T-helper 17 cell (primary cell): ENCODE data around the gene SENP3. TPM values are rescaled to one million over a fixed set of nuclear protein-coding genes. Genes with fewer than 3 reads are reported as not detected.

Experiments used
- ATAC-seq: fragments of 150-1000 bp; cut with Tn5 transposase; 2 replicates; pipeline ENCODE4 v1.10.0; 2021; ENCODE audit warnings: mild to moderate bottlenecking, moderate library complexity
- DNase-seq, 3 donors: peaks; one replicate each; pipeline versions ENCODE4 v3.0.0 to v3.0.0-alpha.2; 2020 to 2021
- H3K9me3 ChIP-seq: one replicate; pipeline ENCODE4 v1.7.0; 2013; ENCODE audit warnings: low read length, mild to moderate bottlenecking; ENCODE audit not compliant: control insufficient read depth, poor library complexity, severe bottlenecking
- H3K27ac Mint-ChIP-seq: one replicate; pipeline ENCODE4 v1.8.0; 2022; ENCODE audit warnings: mild to moderate bottlenecking, moderate library complexity, mixed read lengths
- H3K27me3 Mint-ChIP-seq: one replicate; pipeline ENCODE4 v1.8.0; 2022; ENCODE audit warnings: mixed read lengths
- H3K36me3 Mint-ChIP-seq: one replicate; pipeline ENCODE4 v1.8.0; 2022; ENCODE audit warnings: low read depth, mixed read lengths
- H3K4me1 Mint-ChIP-seq: one replicate; pipeline ENCODE4 v1.8.0; 2022; ENCODE audit warnings: mild to moderate bottlenecking, mixed read lengths
- H3K4me3 Mint-ChIP-seq: one replicate; pipeline ENCODE4 v1.8.0; 2022; ENCODE audit warnings: mild to moderate bottlenecking, moderate library complexity, mixed read lengths
- total RNA-seq, 4 donors: library from RNA in 2 of 4; stranded (reverse) in 2 of 4; gene quantifications; one replicate each; pipeline ENCODE4 v1.2.3 and lab custom pipeline; 2022 to 2026

SENP3 gene
- total RNA-seq (10 to 100 TPM; 33.4 to 37.0 TPM), total RNA-seq (lab: John Stamatoyannopoulos, UW) (9.8 to 16.0 reads per million in 2 donors)

- peaks cover 32% of the 10 kb centered on the region for H3K4me1 Mint-ChIP-seq
- no peaks in the 10 kb centered on the region for H3K36me3 Mint-ChIP-seq
- peak within 1 kb of the TSS; percentile 97 for H3K4me3 Mint-ChIP-seq
- H3K27me3 Mint-ChIP-seq: no peaks in the 10 kb centered on the region
- H3K9me3 ChIP-seq: no peaks in the 10 kb centered on the region
- peak within 1 kb of the TSS; percentile 95 for H3K27ac Mint-ChIP-seq
- DNase-seq: peak; percentile 86 to 95 (median 93)
- ATAC-seq: peak; percentile 88
Measured at GRCh38 chr17:7561589-7562207, at the start of gene SENP3. TSS of gene SENP3 (plus strand) at chr17:7561919. CDS start at chr17:7563077, 1,158 bp downstream.

- Mint-ChIP-seq H3K4me3 (peak overlapping the region; percentile 47), H3K4me1 (peaks cover 10% of the 10 kb centered on the region), H3K27me3 (no peaks in the 10 kb centered on the region), H3K36me3 (peaks cover 16% of the 10 kb centered on the region), H3K27ac (peak overlapping the region; percentile 80)
- no peaks in the 10 kb centered on the region for H3K9me3 ChIP-seq
- DNase-seq: no peak
- ATAC-seq: peak; percentile 4
Measured at GRCh38 chr17:7512105-7512504, 49.6 kb upstream of the SENP3 start.

- H3K9me3 ChIP-seq: no peaks in the 10 kb centered on the region
- Mint-ChIP-seq H3K27me3 (no peaks in the 10 kb centered on the region), H3K4me1 (peaks cover 10% of the 10 kb centered on the region), H3K27ac (peak overlapping the region; percentile 80), H3K4me3 (peak overlapping the region; percentile 78), H3K36me3 (peaks cover 16% of the 10 kb centered on the region)
- ATAC-seq (no peak), DNase-seq (no peak)
Measured at GRCh38 chr17:7512824-7513540, 48.7 kb upstream of the SENP3 start.

GRCh38 chr17:7513850-7514419, 47.8 kb upstream of the SENP3 start:
- DNase-seq (no peak), ATAC-seq (peak; percentile 4)
- Mint-ChIP-seq H3K4me3 (peak overlapping the region; percentile 78), H3K27ac (peak overlapping the region; percentile 80), H3K27me3 (no peaks in the 10 kb centered on the region), H3K36me3 (peaks cover 16% of the 10 kb centered on the region), H3K4me1 (peaks cover 10% of the 10 kb centered on the region)
- no peaks in the 10 kb centered on the region for H3K9me3 ChIP-seq

GRCh38 chr17:7515911-7516610, 45.7 kb upstream of the SENP3 start:
- H3K4me3 Mint-ChIP-seq: no peak overlapping the region
- no peak for ATAC-seq
- H3K27me3 Mint-ChIP-seq: no peaks in the 10 kb centered on the region
- H3K4me1 Mint-ChIP-seq: peaks cover 8% of the 10 kb centered on the region
- peak overlapping the region; percentile 80 for H3K27ac Mint-ChIP-seq
- DNase-seq: no peak
- peaks cover 12% of the 10 kb centered on the region for H3K36me3 Mint-ChIP-seq
- no peaks in the 10 kb centered on the region for H3K9me3 ChIP-seq

- DNase-seq (peak in 2 of 3 donors; percentile 32 to 47), ATAC-seq (peak; percentile 68)
- peak overlapping the region; percentile 83 for H3K27ac Mint-ChIP-seq
Measured at GRCh38 chr17:7523033-7523432, 38.7 kb upstream of the SENP3 start.

GRCh38 chr17:7528842-7529241, 32.9 kb upstream of the SENP3 start:
- no peaks in the 10 kb centered on the region for H3K36me3 Mint-ChIP-seq
- DNase-seq (no peak), ATAC-seq (no peak)
- no peak overlapping the region for H3K27ac Mint-ChIP-seq
- no peaks in the 10 kb centered on the region for H3K27me3 Mint-ChIP-seq
- H3K4me1 Mint-ChIP-seq: no peaks in the 10 kb centered on the region
- no peak overlapping the region for H3K4me3 Mint-ChIP-seq
- H3K9me3 ChIP-seq: no peaks in the 10 kb centered on the region

More at GRCh38 chr17:7523033-7523432, 38.7 kb upstream of the SENP3 start:
- Mint-ChIP-seq H3K36me3 (no peaks in the 10 kb centered on the region), H3K4me1 (peaks cover 3% of the 10 kb centered on the region), H3K4me3 (no peak overlapping the region), H3K27me3 (no peaks in the 10 kb centered on the region)
- no peaks in the 10 kb centered on the region for H3K9me3 ChIP-seq

- Mint-ChIP-seq H3K27ac (no peak overlapping the region), H3K27me3 (no peaks in the 10 kb centered on the region), H3K4me1 (no peaks in the 10 kb centered on the region), H3K4me3 (no peak overlapping the region), H3K36me3 (no peaks in the 10 kb centered on the region)
- no peaks in the 10 kb centered on the region for H3K9me3 ChIP-seq
- DNase-seq: no peak
- no peak for ATAC-seq
Measured at GRCh38 chr17:7530023-7530900, 31.5 kb upstream of the SENP3 start.

GRCh38 chr17:7538050-7538449, 23.7 kb upstream of the SENP3 start:
- no peaks in the 10 kb centered on the region for H3K9me3 ChIP-seq
- H3K4me3 Mint-ChIP-seq: no peak overlapping the region
- H3K27me3 Mint-ChIP-seq: no peaks in the 10 kb centered on the region
- H3K36me3 Mint-ChIP-seq: no peaks in the 10 kb centered on the region
- H3K27ac Mint-ChIP-seq: no peak overlapping the region
- peaks cover 2% of the 10 kb centered on the region for H3K4me1 Mint-ChIP-seq
- DNase-seq (no peak), ATAC-seq (no peak)

- ATAC-seq (no peak), DNase-seq (no peak)
- H3K4me3 Mint-ChIP-seq: no peak overlapping the region
- no peaks in the 10 kb centered on the region for H3K36me3 Mint-ChIP-seq
- H3K27ac Mint-ChIP-seq: no peak overlapping the region
- no peaks in the 10 kb centered on the region for H3K9me3 ChIP-seq
- peaks cover 7% of the 10 kb centered on the region for H3K4me1 Mint-ChIP-seq
- no peaks in the 10 kb centered on the region for H3K27me3 Mint-ChIP-seq
Measured at GRCh38 chr17:7538891-7539545, 22.7 kb upstream of the SENP3 start.

GRCh38 chr17:7541074-7541621, 20.6 kb upstream of the SENP3 start:
- no peaks in the 10 kb centered on the region for H3K36me3 Mint-ChIP-seq
- DNase-seq (no peak), ATAC-seq (no peak)
- no peak overlapping the region for H3K4me3 Mint-ChIP-seq
- H3K9me3 ChIP-seq: no peaks in the 10 kb centered on the region
- no peaks in the 10 kb centered on the region for H3K27me3 Mint-ChIP-seq
- H3K4me1 Mint-ChIP-seq: peaks cover 7% of the 10 kb centered on the region
- no peak overlapping the region for H3K27ac Mint-ChIP-seq

GRCh38 chr17:7544911-7545310, 16.8 kb upstream of the SENP3 start:
- ATAC-seq: no peak
- Mint-ChIP-seq H3K27me3 (no peaks in the 10 kb centered on the region), H3K4me1 (peaks cover 24% of the 10 kb centered on the region), H3K27ac (no peak overlapping the region), H3K36me3 (peaks cover 2% of the 10 kb centered on the region), H3K4me3 (no peak overlapping the region)
- no peaks in the 10 kb centered on the region for H3K9me3 ChIP-seq
- DNase-seq: no peak
